ENCODE data around the gene FRMD4A.

DNA sequence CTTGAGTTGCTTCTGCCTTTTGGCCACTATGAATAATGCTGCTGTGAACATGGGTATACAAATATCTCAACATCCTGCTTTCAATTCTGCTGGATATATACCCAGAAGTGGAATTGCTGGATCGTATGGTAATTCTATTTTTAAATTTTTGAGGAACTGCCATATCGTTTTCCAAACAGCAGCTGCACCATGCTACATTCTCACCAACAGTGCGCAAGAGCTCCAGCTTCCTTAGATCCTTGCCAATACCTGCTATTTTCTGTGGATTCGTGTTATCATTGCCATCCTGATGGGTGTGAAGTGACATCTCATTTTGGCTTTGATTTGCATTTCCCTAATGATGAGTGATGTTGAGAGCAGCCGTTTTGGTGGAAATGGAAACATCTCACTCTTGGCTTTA is 26.7 kb downstream of the FRMD4A start:
- TF ChIP-seq, protein P1, sequence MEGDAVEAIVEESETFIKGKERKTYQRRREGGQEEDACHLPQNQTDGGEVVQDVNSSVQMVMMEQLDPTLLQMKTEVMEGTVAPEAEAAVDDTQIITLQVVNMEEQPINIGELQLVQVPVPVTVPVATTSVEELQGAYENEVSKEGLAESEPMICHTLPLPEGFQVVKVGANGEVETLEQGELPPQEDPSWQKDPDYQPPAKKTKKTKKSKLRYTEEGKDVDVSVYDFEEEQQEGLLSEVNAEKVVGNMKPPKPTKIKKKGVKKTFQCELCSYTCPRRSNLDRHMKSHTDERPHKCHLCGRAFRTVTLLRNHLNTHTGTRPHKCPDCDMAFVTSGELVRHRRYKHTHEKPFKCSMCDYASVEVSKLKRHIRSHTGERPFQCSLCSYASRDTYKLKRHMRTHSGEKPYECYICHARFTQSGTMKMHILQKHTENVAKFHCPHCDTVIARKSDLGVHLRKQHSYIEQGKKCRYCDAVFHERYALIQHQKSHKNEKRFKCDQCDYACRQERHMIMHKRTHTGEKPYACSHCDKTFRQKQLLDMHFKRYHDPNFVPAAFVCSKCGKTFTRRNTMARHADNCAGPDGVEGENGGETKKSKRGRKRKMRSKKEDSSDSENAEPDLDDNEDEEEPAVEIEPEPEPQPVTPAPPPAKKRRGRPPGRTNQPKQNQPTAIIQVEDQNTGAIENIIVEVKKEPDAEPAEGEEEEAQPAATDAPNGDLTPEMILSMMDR (IDR thresholded peaks at IDR 0.05): no peak
- no peak for TF ChIP-seq EP300 (IDR thresholded peaks at IDR 0.05; ENCODE audit: low read depth)
- no peak for TF ChIP-seq POLR2A (IDR thresholded peaks at IDR 0.05)
- TF ChIP-seq POLR2AphosphoS5 (IDR thresholded peaks at IDR 0.05): no peak
